ENCODE measurements around the gene TMX4. TPM values are rescaled to one million over a fixed set of nuclear protein-coding genes. Genes with fewer than 3 reads are reported as not detected.

Gene TMX4
- total RNA-seq, 1 experiment from 2014 or later, result 12.0 TPM

- Histone ChIP-seq H3K9me3 (ENCODE audit: control insufficient read depth in 1 of 2, insufficient read depth in 1 of 2, low read depth in 1 of 2, low read length in 2 of 2) (no peaks in the 10 kb centered on the region), H4K20me1 (ENCODE audit: insufficient read depth) (no peaks in the 10 kb centered on the region), H3K36me3 (ENCODE audit: control insufficient read depth in 1 of 2, insufficient read depth in 2 of 2, low read length in 2 of 2) (no peaks in the 10 kb centered on the region; a peak in 1 of 4 replicates), H3K4me3 (replicated peaks in 1 of 2; ENCODE audit: low read depth in 1 of 2, low read length in 2 of 2) (no peak overlapping the region), H3K79me2 (ENCODE audit: insufficient read depth, low read length) (no peaks in the 10 kb centered on the region), H3K4me1 (ENCODE audit: control insufficient read depth in 1 of 2, insufficient read depth in 2 of 2, low read length in 2 of 2) (no peaks in the 10 kb centered on the region), H3K4me2 (ENCODE audit: low read length) (no peak overlapping the region), H3K27me3 (ENCODE audit: insufficient read depth, low read length) (no peaks in the 10 kb centered on the region), H3K9me2 (ENCODE audit: insufficient read depth) (no peaks in the 10 kb centered on the region), H3K27ac (ENCODE audit: low read depth, low read length) (no peak overlapping the region), H2AFZ (ENCODE audit: low read depth, low read length, poor library complexity, severe bottlenecking) (no peak overlapping the region), H3K9ac (ENCODE audit: low read length) (no peak overlapping the region)
- DNase-seq (ENCODE audit: low read depth, low spot score), result no peak
- intact Hi-C loops (cut with micrococcal nuclease), result no loop called here
- POLR2A ChIA-PET, result no interaction called here
- RAD21 ChIA-PET (ENCODE audit: low non-redundant PET in 1 of 2, low total read pairs in 2 of 2, uncharacterized antibody in 2 of 2, unreplicated experiment in 2 of 2), result no interaction called here
- no TSS peak for BruUV-seq (replicated peaks)
- CTCF ChIA-PET, result no interaction called here
- TF ChIP-seq FOSL1 (IDR thresholded peaks at IDR 0.05; ENCODE audit: low read depth), result no peak
- no peak for ATAC-seq
Measured at GRCh38 chr20:8008733-8009132, 10.8 kb downstream of the TMX4 start.

GRCh38 chr20:8007490-8007889 is 12.1 kb downstream of the TMX4 start:
- H3K9ac ChIP-seq (ENCODE audit: low read length), result no peak overlapping the region
- H3K4me1 ChIP-seq (ENCODE audit: control insufficient read depth in 1 of 2, insufficient read depth in 2 of 2, low read length in 2 of 2), result no peaks in the 10 kb centered on the region
- no peak overlapping the region for H2AFZ ChIP-seq (ENCODE audit: low read depth, low read length, poor library complexity, severe bottlenecking)
- ChIA-PET RAD21 (ENCODE audit: low non-redundant PET in 1 of 2, low total read pairs in 2 of 2, uncharacterized antibody in 2 of 2, unreplicated experiment in 2 of 2) (no interaction called here), POLR2A (no interaction called here), CTCF (no interaction called here)
- ATAC-seq (no peak), DNase-seq (ENCODE audit: low read depth, low spot score) (no peak)
- no peaks in the 10 kb centered on the region for H3K9me3 ChIP-seq (ENCODE audit: control insufficient read depth in 1 of 2, insufficient read depth in 1 of 2, low read depth in 1 of 2, low read length in 2 of 2)
- TF ChIP-seq EZH2phosphoT487 (IDR thresholded peaks at IDR 0.05; ENCODE audit: borderline replicate concordance), result no peak
- TF ChIP-seq EZH2 (IDR thresholded peaks at IDR 0.05), result no peak
- TF ChIP-seq, protein P1, sequence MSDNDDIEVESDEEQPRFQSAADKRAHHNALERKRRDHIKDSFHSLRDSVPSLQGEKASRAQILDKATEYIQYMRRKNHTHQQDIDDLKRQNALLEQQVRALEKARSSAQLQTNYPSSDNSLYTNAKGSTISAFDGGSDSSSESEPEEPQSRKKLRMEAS (IDR thresholded peaks at IDR 0.05), result no peak
- TF ChIP-seq POLR2A (IDR thresholded peaks at IDR 0.05; ENCODE audit: borderline replicate concordance, extremely low read depth, insufficient read depth, insufficient read length), result no peak
- TF ChIP-seq, protein P2, sequence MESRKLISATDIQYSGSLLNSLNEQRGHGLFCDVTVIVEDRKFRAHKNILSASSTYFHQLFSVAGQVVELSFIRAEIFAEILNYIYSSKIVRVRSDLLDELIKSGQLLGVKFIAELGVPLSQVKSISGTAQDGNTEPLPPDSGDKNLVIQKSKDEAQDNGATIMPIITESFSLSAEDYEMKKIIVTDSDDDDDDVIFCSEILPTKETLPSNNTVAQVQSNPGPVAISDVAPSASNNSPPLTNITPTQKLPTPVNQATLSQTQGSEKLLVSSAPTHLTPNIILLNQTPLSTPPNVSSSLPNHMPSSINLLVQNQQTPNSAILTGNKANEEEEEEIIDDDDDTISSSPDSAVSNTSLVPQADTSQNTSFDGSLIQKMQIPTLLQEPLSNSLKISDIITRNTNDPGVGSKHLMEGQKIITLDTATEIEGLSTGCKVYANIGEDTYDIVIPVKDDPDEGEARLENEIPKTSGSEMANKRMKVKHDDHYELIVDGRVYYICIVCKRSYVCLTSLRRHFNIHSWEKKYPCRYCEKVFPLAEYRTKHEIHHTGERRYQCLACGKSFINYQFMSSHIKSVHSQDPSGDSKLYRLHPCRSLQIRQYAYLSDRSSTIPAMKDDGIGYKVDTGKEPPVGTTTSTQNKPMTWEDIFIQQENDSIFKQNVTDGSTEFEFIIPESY (IDR thresholded peaks at IDR 0.05; ENCODE audit: extremely low read depth, insufficient replicate concordance, low read length), result no peak
- TF ChIP-seq CEBPB (IDR thresholded peaks at IDR 0.05; ENCODE audit: low read depth), result no peak
- TF ChIP-seq FOSL1 (IDR thresholded peaks at IDR 0.05; ENCODE audit: low read depth), result no peak
- TF ChIP-seq TCF7L2 (IDR thresholded peaks at IDR 0.05; ENCODE audit: borderline replicate concordance, extremely low read depth, insufficient read depth, insufficient read length), result no peak
- TF ChIP-seq REST (IDR thresholded peaks at IDR 0.05; ENCODE audit: low read depth), result no peak
- no peak for TF ChIP-seq ELF1 (IDR thresholded peaks at IDR 0.05; ENCODE audit: borderline replicate concordance, low read depth)
- TF ChIP-seq SRF (IDR thresholded peaks at IDR 0.05; ENCODE audit: low read depth), result no peak
- no peak for TF ChIP-seq RAD21 (IDR thresholded peaks at IDR 0.05; ENCODE audit: low read depth)
- H3K79me2 ChIP-seq (ENCODE audit: insufficient read depth, low read length), result no peaks in the 10 kb centered on the region
- no peak overlapping the region for H3K4me2 ChIP-seq (ENCODE audit: low read length)
- BruUV-seq (replicated peaks), result no TSS peak
- no peaks in the 10 kb centered on the region for H3K27me3 ChIP-seq (ENCODE audit: insufficient read depth, low read length)
- H3K4me3 ChIP-seq (replicated peaks in 1 of 2; ENCODE audit: low read depth in 1 of 2, low read length in 2 of 2), result no peak overlapping the region
- no peaks in the 10 kb centered on the region; a peak in 1 of 4 replicates for H3K36me3 ChIP-seq (ENCODE audit: control insufficient read depth in 1 of 2, insufficient read depth in 2 of 2, low read length in 2 of 2)
- H4K20me1 ChIP-seq (ENCODE audit: insufficient read depth), result no peaks in the 10 kb centered on the region
- no peak overlapping the region for H3K27ac ChIP-seq (ENCODE audit: low read depth, low read length)
- intact Hi-C loops (cut with micrococcal nuclease), result no loop called here
- no peaks in the 10 kb centered on the region for H3K9me2 ChIP-seq (ENCODE audit: insufficient read depth)

All from HCT116 (cell line).